ENCODE results near the gene TBL2. TPM values are rescaled to one million over a fixed set of nuclear protein-coding genes. Genes with fewer than 3 reads are reported as not detected.
"Not testable (repeated sequence)": the region's sequence is repeated elsewhere in the genome, so short reads cannot be mapped to it uniquely, and the experiment has no call there.

Gene TBL2
- polyA plus RNA-seq, 3 donors = 10.4 to 40.1 (median 26.2) TPM

DNA sequence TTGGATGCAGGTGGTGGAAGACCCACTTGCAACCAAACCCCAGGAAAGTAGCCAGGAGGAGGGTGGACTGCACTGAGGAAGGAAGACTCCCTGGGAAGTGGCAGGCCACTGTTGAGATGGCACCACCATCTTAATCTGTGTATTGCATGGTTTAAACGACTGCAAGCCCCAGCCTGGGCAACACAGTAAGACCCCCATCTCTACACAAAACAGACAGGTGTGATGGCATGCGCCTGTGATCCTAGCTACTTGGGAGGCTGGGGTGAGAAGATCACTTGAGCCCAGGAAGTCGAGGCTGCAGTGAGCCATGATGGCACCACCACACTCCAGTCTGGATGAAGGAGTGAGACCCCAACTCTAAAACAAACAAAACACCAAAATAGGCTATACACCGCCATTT is 11.2 kb downstream of the TBL2 start:
- TF ChIP-seq, protein P1, sequence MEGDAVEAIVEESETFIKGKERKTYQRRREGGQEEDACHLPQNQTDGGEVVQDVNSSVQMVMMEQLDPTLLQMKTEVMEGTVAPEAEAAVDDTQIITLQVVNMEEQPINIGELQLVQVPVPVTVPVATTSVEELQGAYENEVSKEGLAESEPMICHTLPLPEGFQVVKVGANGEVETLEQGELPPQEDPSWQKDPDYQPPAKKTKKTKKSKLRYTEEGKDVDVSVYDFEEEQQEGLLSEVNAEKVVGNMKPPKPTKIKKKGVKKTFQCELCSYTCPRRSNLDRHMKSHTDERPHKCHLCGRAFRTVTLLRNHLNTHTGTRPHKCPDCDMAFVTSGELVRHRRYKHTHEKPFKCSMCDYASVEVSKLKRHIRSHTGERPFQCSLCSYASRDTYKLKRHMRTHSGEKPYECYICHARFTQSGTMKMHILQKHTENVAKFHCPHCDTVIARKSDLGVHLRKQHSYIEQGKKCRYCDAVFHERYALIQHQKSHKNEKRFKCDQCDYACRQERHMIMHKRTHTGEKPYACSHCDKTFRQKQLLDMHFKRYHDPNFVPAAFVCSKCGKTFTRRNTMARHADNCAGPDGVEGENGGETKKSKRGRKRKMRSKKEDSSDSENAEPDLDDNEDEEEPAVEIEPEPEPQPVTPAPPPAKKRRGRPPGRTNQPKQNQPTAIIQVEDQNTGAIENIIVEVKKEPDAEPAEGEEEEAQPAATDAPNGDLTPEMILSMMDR (IDR thresholded peaks at IDR 0.05) = no peak
- no peaks in the 10 kb centered on the region for H3K9me3 Mint-ChIP-seq
- Histone ChIP-seq H3K79me2 (ENCODE audit: insufficient read depth, low read length) (no peaks in the 10 kb centered on the region), H3K9ac (ENCODE audit: insufficient read depth, low read length, poor library complexity, severe bottlenecking) (no peak overlapping the region), H3K4me2 (replicated peaks; ENCODE audit: extremely low read depth, low read length, poor library complexity, severe bottlenecking) (no peak overlapping the region), H3K4me3 (replicated peaks in 1 of 3; ENCODE audit: low read depth in 2 of 3, low read length in 3 of 3) (no peak overlapping the region), H3K9me3 (replicated peaks in 1 of 2; ENCODE audit: control insufficient read depth in 1 of 2, insufficient read depth in 1 of 2, low read length in 2 of 2) (no peaks in the 10 kb centered on the region), H3K27ac (ENCODE audit: low read depth in 1 of 2, low read length in 2 of 2) (no peak overlapping the region), H3K36me3 (replicated peaks in 1 of 2; ENCODE audit: control insufficient read depth in 1 of 2, insufficient read depth in 2 of 2, low read length in 2 of 2) (peaks cover 26 to 34% of the 10 kb centered on the region in 2 donors), H2AFZ (ENCODE audit: insufficient read depth, low read depth, low read length, poor library complexity, severe bottlenecking) (no peak overlapping the region), H3K27me3 (ENCODE audit: control insufficient read depth in 2 of 2, insufficient read depth in 2 of 2, low read length in 2 of 2) (no peaks in the 10 kb centered on the region), H4K20me1 (ENCODE audit: insufficient read depth, low read length) (no peaks in the 10 kb centered on the region), H3K4me1 (ENCODE audit: control insufficient read depth in 1 of 2, insufficient read depth in 2 of 2, low read length in 2 of 2) (peaks cover 7 to 13% of the 10 kb centered on the region in 2 donors)
- intact Hi-C loops (cut with micrococcal nuclease) = no loop called here
- H3K27ac Mint-ChIP-seq = no peak overlapping the region
- H3K27me3 Mint-ChIP-seq (ENCODE audit: low read depth in 3 of 3) = peaks cover 2 to 4% (median 3%) of the 10 kb centered on the region in 3 donors
- H3K4me1 Mint-ChIP-seq = peaks cover 23% of the 10 kb centered on the region
- no peak overlapping the region for H3K4me3 Mint-ChIP-seq
- no CpG with 5 or more reads among the region's 4 CpGs for WGBS (ENCODE audit: insufficient coverage)
- no peak for DNase-seq
- peaks cover 27 to 39% of the 10 kb centered on the region in 2 donors for H3K36me3 Mint-ChIP-seq

DNA sequence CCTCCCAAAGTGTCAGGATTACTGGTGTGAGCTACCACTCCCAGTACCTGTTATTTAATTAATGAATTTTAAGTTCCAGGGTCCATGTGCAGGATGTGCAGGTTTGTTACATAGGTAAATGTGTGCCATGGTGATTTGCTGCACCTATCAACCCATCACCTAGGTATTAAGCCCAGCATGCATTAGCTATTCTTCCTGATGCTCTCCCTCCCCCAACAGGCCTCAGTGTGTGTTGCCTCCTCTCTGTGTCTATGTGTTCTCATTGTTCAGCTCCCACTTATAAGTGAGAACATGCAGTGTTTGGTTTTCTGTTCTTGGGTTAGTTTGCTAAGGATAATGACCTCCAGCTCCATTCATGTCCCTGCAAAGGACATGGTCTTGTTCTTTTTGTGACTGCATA is 11.9 kb downstream of the TBL2 start:
- H3K79me2 ChIP-seq (ENCODE audit: insufficient read depth, low read length); H3K27me3 Mint-ChIP-seq (ENCODE audit: low read depth in 3 of 3); H3K27me3 ChIP-seq (ENCODE audit: control insufficient read depth in 2 of 2, insufficient read depth in 2 of 2, low read length in 2 of 2); DNase-seq; intact Hi-C loops (cut with micrococcal nuclease); H3K9me3 ChIP-seq (replicated peaks in 1 of 2; ENCODE audit: control insufficient read depth in 1 of 2, insufficient read depth in 1 of 2, low read length in 2 of 2); H3K9me3 Mint-ChIP-seq; H4K20me1 ChIP-seq (ENCODE audit: insufficient read depth, low read length): not testable (repeated sequence)
- H3K4me3 ChIP-seq (replicated peaks in 1 of 3; ENCODE audit: low read depth in 2 of 3, low read length in 3 of 3) = peak overlapping the region; percentile 52 to 90 (median 80)
- Mint-ChIP-seq H3K36me3 (peaks cover 22 to 32% of the 10 kb centered on the region in 2 donors), H3K4me3 (peak overlapping the region; percentile 75 to 90), H3K27ac (peak overlapping the region in 3 of 7 donors; percentile 43 to 60 (median 46)), H3K4me1 (peaks cover 23% of the 10 kb centered on the region)
- peak overlapping the region in 1 of 2 donors; percentile 69 for H3K27ac ChIP-seq (ENCODE audit: low read depth in 1 of 2, low read length in 2 of 2)
- peak overlapping the region; percentile 83 for H3K4me2 ChIP-seq (replicated peaks; ENCODE audit: extremely low read depth, low read length, poor library complexity, severe bottlenecking)
- peak overlapping the region; percentile 85 for H2AFZ ChIP-seq (ENCODE audit: insufficient read depth, low read depth, low read length, poor library complexity, severe bottlenecking)
- peaks cover 7 to 13% of the 10 kb centered on the region in 2 donors for H3K4me1 ChIP-seq (ENCODE audit: control insufficient read depth in 1 of 2, insufficient read depth in 2 of 2, low read length in 2 of 2)
- H3K36me3 ChIP-seq (replicated peaks in 1 of 2; ENCODE audit: control insufficient read depth in 1 of 2, insufficient read depth in 2 of 2, low read length in 2 of 2) = peaks cover 21 to 27% of the 10 kb centered on the region in 2 donors
- H3K9ac ChIP-seq (ENCODE audit: insufficient read depth, low read length, poor library complexity, severe bottlenecking) = peak overlapping the region; percentile 38
